LHCN-M2 (cell line): ENCODE results near the gene CCL1. TPM values are rescaled to one million over a fixed set of nuclear protein-coding genes. Genes with fewer than 3 reads are reported as not detected.

ENCODE experiments used
- DNase-seq: peaks from one replicate; pipeline ENCODE4 v3.0.0-alpha.2; 2012; ENCODE audit warnings: low read depth
- polyA plus RNA-seq: library from polyadenylated mRNA; unstranded; fragments of >200 nt; gene quantifications from one replicate; pipeline ENCODE4 v1.2.1, GENCODE V29; 2012; ENCODE audit warnings: missing spikeins
- total RNA-seq: library from RNA; depleted of rRNA; stranded (reverse); fragments of >200 nt; gene quantifications from 2 replicates; pipeline ENCODE4 v1.2.3, GENCODE V29; 2014; rRNA removed

Gene CCL1
- not detected in 2 replicates for total RNA-seq
- not detected for polyA plus RNA-seq

GRCh38 chr17:34363183-34363661 is at the start of gene CCL1:
Gene CCL1 (minus strand): TSS chr17:34363233. CDS start chr17:34363161, 72 bp downstream.
- no peak for DNase-seq

GRCh38 chr17:34412534-34412933 is 49.5 kb upstream of the CCL1 start:
- DNase-seq = no peak

- no peak for DNase-seq
Observed at GRCh38 chr17:34411646-34412421, 48.8 kb upstream of the CCL1 start.

GRCh38 chr17:34409352-34409751 is 46.3 kb upstream of the CCL1 start:
- no peak for DNase-seq

GRCh38 chr17:34408439-34408838 is 45.4 kb upstream of the CCL1 start:
- DNase-seq = no peak

- DNase-seq = no peak
Observed at GRCh38 chr17:34406226-34406625, 43.2 kb upstream of the CCL1 start.

- DNase-seq = no peak
Observed at GRCh38 chr17:34403006-34403405, 40.0 kb upstream of the CCL1 start.

GRCh38 chr17:34401165-34401564 is 38.1 kb upstream of the CCL1 start:
- DNase-seq = no peak

- no peak for DNase-seq
Observed at GRCh38 chr17:34400301-34400931, 37.4 kb upstream of the CCL1 start.

- no peak for DNase-seq
Observed at GRCh38 chr17:34399725-34400124, 36.7 kb upstream of the CCL1 start.

- no peak for DNase-seq
Observed at GRCh38 chr17:34398990-34399389, 36.0 kb upstream of the CCL1 start.

GRCh38 chr17:34397265-34397664 is 34.2 kb upstream of the CCL1 start:
- no peak for DNase-seq

GRCh38 chr17:34393401-34393800 is 30.4 kb upstream of the CCL1 start:
- no peak for DNase-seq

- no peak for DNase-seq
Observed at GRCh38 chr17:34391241-34391640, 28.2 kb upstream of the CCL1 start.

- no peak for DNase-seq
Observed at GRCh38 chr17:34390649-34391048, 27.6 kb upstream of the CCL1 start.

GRCh38 chr17:34389126-34389750 is 26.2 kb upstream of the CCL1 start:
- no peak for DNase-seq

GRCh38 chr17:34387566-34387965 is 24.5 kb upstream of the CCL1 start:
- no peak for DNase-seq

GRCh38 chr17:34386697-34387550 is 23.9 kb upstream of the CCL1 start:
- peak; percentile 37 for DNase-seq

- DNase-seq = no peak
Observed at GRCh38 chr17:34386343-34386696, 23.3 kb upstream of the CCL1 start.

GRCh38 chr17:34384822-34385605 is 22.0 kb upstream of the CCL1 start:
- no peak for DNase-seq

- no peak for DNase-seq
Observed at GRCh38 chr17:34384271-34384670, 21.2 kb upstream of the CCL1 start.
